ENCODE data around the gene GNAZ.

GRCh38 chr22:23100124-23100801, 29.9 kb downstream of the GNAZ start:
- TF ChIP-seq CTCF (IDR thresholded peaks at IDR 0.05), result no peak
- no peak for TF ChIP-seq POLR2A (IDR thresholded peaks at IDR 0.05)

Measured in esophagus squamous epithelium (tissue), 4 donors.